GM23248 (cell line): ENCODE data around the gene GASK1B. TPM values are rescaled to one million over a fixed set of nuclear protein-coding genes. Genes with fewer than 3 reads are reported as not detected.

ENCODE experiments used
- DNase-seq: peaks from one replicate; pipeline ENCODE4 v3.0.0-alpha.2; 2015
- H2AFZ ChIP-seq: fragments of 200-600 bp; sonication (generic); 2 replicates; pipeline ENCODE4 v1.6.1; 2016; ENCODE audit warnings: antibody characterized with exemption
- H3F3A ChIP-seq: fragments of 200-600 bp; sonication (generic); 2 replicates; pipeline ENCODE4 v1.6.1; 2016; ENCODE audit warnings: mild to moderate bottlenecking, antibody characterized with exemption, mixed run types; ENCODE audit not compliant: insufficient read depth
- H3K27ac ChIP-seq: fragments of 200-600 bp; sonication (generic); 2 replicates; pipeline ENCODE4 v1.5.1; 2016; ENCODE audit warnings: mild to moderate bottlenecking
- H3K27me3 ChIP-seq: fragments of 200-600 bp; sonication (generic); replicated peaks from 2 replicates; pipeline ENCODE4 v1.6.1; 2016; ENCODE audit warnings: mild to moderate bottlenecking; ENCODE audit not compliant: insufficient read depth
- H3K36me3 ChIP-seq: fragments of 200-600 bp; sonication (generic); 2 replicates; pipeline ENCODE4 v1.6.1; 2016; ENCODE audit warnings: low read depth, mild to moderate bottlenecking
- H3K4me1 ChIP-seq: fragments of 200-600 bp; sonication (generic); 2 replicates; pipeline ENCODE4 v1.6.1; 2016; ENCODE audit warnings: mild to moderate bottlenecking; ENCODE audit not compliant: insufficient read depth
- H3K4me2 ChIP-seq: fragments of 200-600 bp; sonication (generic); one replicate; pipeline ENCODE4 v1.6.1; 2016; ENCODE audit warnings: mild to moderate bottlenecking; ENCODE audit not compliant: unreplicated experiment
- H3K4me3 ChIP-seq: fragments of 200-600 bp; sonication (generic); 2 replicates; pipeline ENCODE4 v1.5.1; 2016; ENCODE audit warnings: mild to moderate bottlenecking
- H3K79me2 ChIP-seq: fragments of 200-600 bp; sonication (generic); 2 replicates; pipeline ENCODE4 v1.6.1; 2016; ENCODE audit warnings: mild to moderate bottlenecking; ENCODE audit not compliant: insufficient read depth
- H3K9ac ChIP-seq: fragments of 200-600 bp; sonication (generic); 2 replicates; pipeline ENCODE4 v1.6.1; 2016; ENCODE audit warnings: mild to moderate bottlenecking
- H3K9me2 ChIP-seq: fragments of 200-600 bp; sonication (generic); 2 replicates; pipeline ENCODE4 v1.6.1; 2016; ENCODE audit warnings: mixed run types, mild to moderate bottlenecking, moderate library complexity; ENCODE audit not compliant: insufficient read depth
- H3K9me3 ChIP-seq: fragments of 200-600 bp; sonication (generic); one replicate; pipeline ENCODE4 v1.6.1; 2017; ENCODE audit warnings: low read depth
- H4K20me1 ChIP-seq: fragments of 200-600 bp; sonication (generic); 2 replicates; pipeline ENCODE4 v1.6.0; 2016; ENCODE audit not compliant: insufficient read depth
- EZH2 ChIP-seq: fragments of 200-600 bp; sonication (generic); IDR thresholded peaks from 2 replicates; pipeline ENCODE4 v1.6.1; 2018; ENCODE audit warnings: antibody characterized with exemption, mild to moderate bottlenecking; ENCODE audit not compliant: insufficient read depth, poor library complexity, severe bottlenecking
- EZH2phosphoT487 ChIP-seq: fragments of 200-600 bp; sonication (generic); IDR thresholded peaks from 2 replicates; pipeline ENCODE4 v1.6.1; 2018; ENCODE audit warnings: antibody characterized with exemption, moderate library complexity, mild to moderate bottlenecking, low read depth; ENCODE audit not compliant: insufficient read depth
- WGBS, 2 experiments: methylation state at CpG; one replicate each; pipeline ENCODE4 v1.1.6; 2015 to 2017; ENCODE audit warnings: low lambda C conversion rate in 2 of 2, low coverage in 1 of 2; ENCODE audit errors: missing lambda C conversion rate in 2 of 2; 5-methylcytosine and 5-hydroxymethylcytosine counted together
- in situ Hi-C: fragments of 300-500 bp; cut with MboI; formaldehyde crosslinking; loops from 2 replicates; pipeline ENCODE4 v1.15.0; 2020
- polyA plus RNA-seq: library from polyadenylated mRNA; unstranded; fragments of >200 nt; fragmentation: Nextera tagmentation; extraction: Ambion mirVana; gene quantifications from 2 replicates; pipeline ENCODE4 v1.2.1, GENCODE V29; 2016
- total RNA-seq: library from RNA; depleted of rRNA; stranded (reverse); fragments of >200 nt; shearing (Covaris generic); gene quantifications from 2 replicates; pipeline ENCODE4 v1.2.3, GENCODE V29; 2014

The GASK1B gene
- total and polyA plus RNA-seq, 2 experiments from 2014 or later, result 6.2 to 7.5 TPM

DNA sequence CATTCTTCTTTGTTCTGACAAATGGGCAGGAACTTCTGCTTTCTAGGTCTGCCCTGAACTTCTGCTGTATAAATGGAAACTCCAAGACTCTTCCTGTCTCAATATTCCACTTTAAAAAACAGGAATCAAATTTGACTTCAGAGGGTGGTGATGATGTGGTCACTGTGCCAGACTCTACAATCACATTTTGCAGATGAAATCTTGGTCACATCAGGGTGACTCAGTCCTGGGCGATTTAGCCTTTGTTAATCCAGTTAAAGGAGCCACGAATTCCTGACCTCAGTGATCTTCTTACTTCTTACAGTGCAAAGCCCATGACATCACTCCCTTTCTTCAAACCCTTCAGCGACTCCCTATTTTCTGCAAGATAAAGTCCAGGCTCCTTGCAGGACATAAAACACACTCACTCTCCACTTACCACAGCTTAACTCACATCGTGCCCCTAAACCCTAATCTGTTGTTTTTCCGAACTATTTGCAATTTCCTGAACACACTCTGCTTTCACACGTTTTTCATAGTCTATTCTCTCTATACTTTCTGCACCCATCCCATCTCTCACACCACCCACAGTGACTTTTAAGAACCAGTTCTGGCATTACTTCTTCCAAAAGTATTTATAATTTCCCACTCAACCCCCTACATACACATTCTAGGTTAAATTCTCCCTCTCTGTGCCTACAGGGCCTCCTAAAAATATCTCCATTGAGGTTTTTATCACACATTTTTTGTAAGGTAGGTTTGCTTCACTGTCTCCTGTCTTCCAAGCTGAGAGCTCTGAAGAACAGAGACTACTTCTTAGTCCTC, 11.1 kb downstream of the GASK1B start:
- Histone ChIP-seq H3K27ac (peak overlapping the region; percentile 68), H2AFZ (peak overlapping the region; percentile 39), H4K20me1 (no peaks in the 10 kb centered on the region), H3K27me3 (no peaks in the 10 kb centered on the region), H3K4me2 (peak overlapping the region; percentile 46), H3K4me1 (peaks cover 28% of the 10 kb centered on the region), H3K79me2 (no peaks in the 10 kb centered on the region), H3K4me3 (peak overlapping the region; percentile 11), H3K9ac (peak overlapping the region; percentile 22; the same call in 1 of the 2 replicates), H3K36me3 (no peaks in the 10 kb centered on the region), H3F3A (peaks cover 22% of the 10 kb centered on the region), H3K9me2 (no peaks in the 10 kb centered on the region), H3K9me3 (no peaks in the 10 kb centered on the region)
- TF ChIP-seq EZH2 (no peak), EZH2phosphoT487 (no peak)
- DNase-seq, result peak; percentile 88
- WGBS, 2 experiments, result 24 to 28% methylated on average over 6 of the region's 6 CpGs
- in situ Hi-C loops, result loop anchor here (10.0 to 25.0 kb wide), 2 partner anchors 167 to 949 kb away; partner anchors contain the start of gene GRIA2

DNA sequence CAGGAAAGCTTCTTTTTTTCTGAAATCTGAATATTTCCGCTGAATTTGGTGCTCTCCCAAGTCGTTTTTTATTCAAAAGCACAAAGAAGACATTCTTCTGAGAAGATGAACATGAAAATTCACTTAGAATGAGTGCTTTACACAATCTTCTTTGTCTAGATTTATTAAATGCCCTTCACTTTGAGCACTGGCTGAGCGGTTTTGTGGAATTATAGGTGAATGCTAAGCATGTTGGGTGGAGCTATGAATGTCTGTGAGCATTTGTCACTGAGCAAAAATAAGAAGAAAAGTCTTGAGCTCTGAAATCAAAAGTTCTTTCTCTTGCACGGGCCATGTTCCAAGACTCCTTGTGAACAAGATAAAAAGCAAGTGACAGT, 13.1 kb downstream of the GASK1B start:
- H3K79me2 ChIP-seq, result no peaks in the 10 kb centered on the region
- H3K4me3 ChIP-seq, result no peak overlapping the region
- H3K27ac ChIP-seq, result peak overlapping the region; percentile 44
- H3K9me3 ChIP-seq, result no peaks in the 10 kb centered on the region
- H3K9me2 ChIP-seq, result no peaks in the 10 kb centered on the region
- peak overlapping the region; percentile 20 for H3K4me2 ChIP-seq
- no peaks in the 10 kb centered on the region for H3K27me3 ChIP-seq
- no peak overlapping the region for H2AFZ ChIP-seq
- in situ Hi-C loops, result loop anchor here (10.0 to 25.0 kb wide), 2 partner anchors 165 to 947 kb away; partner anchors contain the start of gene GRIA2
- no peaks in the 10 kb centered on the region for H3K36me3 ChIP-seq
- peaks cover 28% of the 10 kb centered on the region for H3K4me1 ChIP-seq
- peaks cover 22% of the 10 kb centered on the region for H3F3A ChIP-seq
- H3K9ac ChIP-seq, result no peak overlapping the region
- no peak for TF ChIP-seq EZH2
- TF ChIP-seq EZH2phosphoT487, result no peak
- no peaks in the 10 kb centered on the region for H4K20me1 ChIP-seq
- WGBS, 2 experiments, result 66 to 68% methylated on average over 4 of the region's 4 CpGs
- no peak for DNase-seq

DNA sequence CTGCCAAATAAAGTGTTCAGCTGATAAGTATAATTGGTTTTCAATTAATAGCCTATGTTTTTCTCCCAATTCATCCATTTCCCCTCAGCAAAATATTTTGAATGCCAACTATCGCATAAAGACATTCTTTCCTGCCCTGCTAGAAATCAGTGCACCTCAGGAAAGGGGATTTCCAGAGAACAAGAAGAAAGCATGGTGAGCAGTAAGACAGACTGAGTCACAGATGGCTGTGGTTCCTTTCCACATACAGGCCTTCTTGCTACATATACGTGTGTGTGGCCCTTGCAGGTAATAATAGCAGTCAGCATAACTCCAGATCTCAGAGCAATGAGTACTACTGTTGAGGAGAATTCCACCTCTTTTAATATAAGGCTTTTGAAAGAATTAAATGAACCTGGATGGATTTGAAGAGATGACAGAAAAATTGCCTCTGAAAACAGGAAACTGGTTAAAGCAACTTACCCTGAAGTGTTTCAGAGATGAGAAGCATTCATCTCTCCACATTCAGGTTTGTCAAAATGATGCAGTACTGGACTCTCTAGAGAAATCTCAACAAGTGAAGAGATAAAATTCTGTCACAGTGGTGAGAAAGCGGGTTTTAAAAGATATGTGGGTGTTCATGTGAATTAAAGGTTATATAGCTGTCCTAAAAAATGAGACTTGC, 13.6 kb downstream of the GASK1B start:
- H2AFZ ChIP-seq, result no peak overlapping the region
- no peaks in the 10 kb centered on the region for H3K9me3 ChIP-seq
- H3F3A ChIP-seq, result peaks cover 22% of the 10 kb centered on the region
- peak overlapping the region; percentile 44 for H3K27ac ChIP-seq
- in situ Hi-C loops, result loop anchor here (25.0 kb wide), 1 partner anchor 947 kb away; the partner anchor contains the start of gene GRIA2
- no peaks in the 10 kb centered on the region for H3K36me3 ChIP-seq
- no peaks in the 10 kb centered on the region for H4K20me1 ChIP-seq
- peak overlapping the region; percentile 20 for H3K4me2 ChIP-seq
- WGBS, 2 experiments, result 46 to 48% methylated on average over 3 of the region's 3 CpGs
- no peak overlapping the region for H3K9ac ChIP-seq
- TF ChIP-seq EZH2, result no peak
- no peak for TF ChIP-seq EZH2phosphoT487
- peaks cover 28% of the 10 kb centered on the region for H3K4me1 ChIP-seq
- H3K79me2 ChIP-seq, result no peaks in the 10 kb centered on the region
- H3K27me3 ChIP-seq, result no peaks in the 10 kb centered on the region
- no peaks in the 10 kb centered on the region for H3K9me2 ChIP-seq
- DNase-seq, result peak; percentile 77
- H3K4me3 ChIP-seq, result no peak overlapping the region

DNA sequence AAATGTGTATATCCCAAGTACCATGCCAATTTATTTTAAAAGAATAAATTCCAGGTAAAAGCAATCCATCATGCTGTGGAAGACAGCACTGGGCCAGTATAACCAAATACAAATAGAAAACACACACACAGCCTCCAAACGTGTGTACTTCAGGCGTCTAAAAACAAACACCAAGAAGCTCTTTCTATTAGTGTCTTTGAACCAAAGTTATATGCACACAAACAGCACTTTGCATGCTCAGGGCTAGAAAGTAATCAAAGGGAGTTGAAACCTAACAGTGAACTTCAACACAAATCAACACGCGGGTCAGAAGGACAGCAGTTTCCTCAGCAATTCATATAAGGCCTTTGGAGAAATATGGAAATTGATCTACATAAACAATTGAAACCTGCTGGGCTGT, 15.4 kb downstream of the GASK1B start:
- in situ Hi-C loops, result loop anchor here (25.0 kb wide), 1 partner anchor 945 kb away; the partner anchor contains the start of gene GRIA2
- H3K9me2 ChIP-seq, result no peaks in the 10 kb centered on the region
- H3K79me2 ChIP-seq, result no peaks in the 10 kb centered on the region
- no peak overlapping the region for H3K4me3 ChIP-seq
- no peaks in the 10 kb centered on the region for H4K20me1 ChIP-seq
- H3K9ac ChIP-seq, result no peak overlapping the region
- H3F3A ChIP-seq, result peaks cover 20% of the 10 kb centered on the region
- WGBS, 2 experiments, result 83 to 86% methylated on average over 4 of the region's 4 CpGs
- H3K4me2 ChIP-seq, result no peak overlapping the region
- TF ChIP-seq EZH2phosphoT487 (no peak), EZH2 (no peak)
- peaks cover 27% of the 10 kb centered on the region for H3K4me1 ChIP-seq
- no peaks in the 10 kb centered on the region for H3K9me3 ChIP-seq
- H3K27ac ChIP-seq, result no peak overlapping the region
- H3K36me3 ChIP-seq, result no peaks in the 10 kb centered on the region
- DNase-seq, result no peak
- no peak overlapping the region for H2AFZ ChIP-seq
- H3K27me3 ChIP-seq, result no peaks in the 10 kb centered on the region
